HG03378 (cell line): Measurements from ENCODE around the gene CYP2F1.
"Not testable (repeated sequence)": the region's sequence is repeated elsewhere in the genome, so short reads cannot be mapped to it uniquely, and the experiment has no call there.

Experiments
- ATAC-seq: cut with Tn5 transposase; IDR thresholded peaks from one replicate; pipeline ENCODE4 v1.9.1; 2021; ENCODE audit warnings: mild to moderate bottlenecking, moderate library complexity; ENCODE audit not compliant: unreplicated experiment

Gene CYP2F1

DNA sequence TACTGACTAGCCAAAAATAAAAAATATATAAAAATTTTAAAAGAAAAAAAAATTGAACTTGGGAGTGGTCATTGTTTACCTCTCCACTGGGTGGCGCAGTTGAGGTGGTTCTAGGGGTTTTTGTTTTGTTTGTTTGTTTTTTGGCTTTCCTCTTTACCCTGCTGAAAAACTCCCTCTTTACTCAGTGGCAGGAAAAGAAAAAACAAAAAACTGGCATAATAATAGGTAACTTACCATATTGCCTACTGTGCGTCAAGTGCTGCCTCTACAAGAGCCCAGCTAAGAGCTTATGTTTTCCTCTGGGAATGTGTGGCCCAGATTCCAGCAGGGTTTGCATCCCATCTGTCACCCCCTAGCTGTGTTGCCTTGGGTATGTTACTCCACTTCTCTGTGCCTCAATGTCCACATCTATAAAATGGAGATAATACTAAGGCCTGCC lies 12.6 kb downstream of the CYP2F1 start:
- ATAC-seq, result not testable (repeated sequence)

DNA sequence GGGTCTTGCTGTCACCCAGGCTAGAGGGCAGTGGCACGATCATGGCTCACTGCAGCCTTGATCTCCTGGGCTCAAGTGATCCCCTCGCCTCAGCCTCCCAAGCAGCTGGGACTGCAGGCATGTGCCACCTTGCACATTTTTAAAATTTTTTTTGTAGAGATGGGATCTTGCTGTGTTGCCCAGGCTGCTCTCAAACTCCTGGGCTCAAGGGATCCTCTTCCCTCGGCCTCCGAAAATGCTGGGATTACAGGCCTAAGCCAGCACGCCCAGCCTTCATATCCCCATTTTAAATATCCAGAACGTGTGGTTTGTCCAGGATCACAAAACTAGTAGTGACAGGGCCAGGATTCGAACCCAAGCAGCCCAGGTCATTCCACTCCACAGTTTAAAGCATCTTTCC lies 13.1 kb downstream of the CYP2F1 start:
- ATAC-seq, result not testable (repeated sequence)

DNA sequence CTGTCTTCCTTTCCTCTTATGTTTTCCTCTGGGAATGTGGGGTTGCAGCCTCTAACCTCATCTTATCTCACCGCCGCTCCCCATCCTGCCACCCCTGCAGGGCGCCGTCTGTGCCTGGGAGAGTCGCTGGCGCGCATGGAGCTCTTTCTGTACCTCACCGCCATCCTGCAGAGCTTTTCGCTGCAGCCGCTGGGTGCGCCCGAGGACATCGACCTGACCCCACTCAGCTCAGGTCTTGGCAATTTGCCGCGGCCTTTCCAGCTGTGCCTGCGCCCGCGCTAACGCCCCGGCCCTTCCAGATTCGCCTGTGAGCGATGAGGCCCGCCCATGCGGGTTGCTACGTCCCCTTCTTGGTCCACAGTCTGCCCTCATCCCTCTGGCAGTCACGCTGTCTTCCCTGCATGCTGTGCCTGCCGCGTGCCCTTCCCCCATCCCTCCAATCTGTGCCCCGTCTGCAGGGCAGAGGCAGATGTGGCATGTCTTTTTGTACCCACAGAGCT lies 13.6 kb downstream of the CYP2F1 start:
- not testable (repeated sequence) for ATAC-seq

DNA sequence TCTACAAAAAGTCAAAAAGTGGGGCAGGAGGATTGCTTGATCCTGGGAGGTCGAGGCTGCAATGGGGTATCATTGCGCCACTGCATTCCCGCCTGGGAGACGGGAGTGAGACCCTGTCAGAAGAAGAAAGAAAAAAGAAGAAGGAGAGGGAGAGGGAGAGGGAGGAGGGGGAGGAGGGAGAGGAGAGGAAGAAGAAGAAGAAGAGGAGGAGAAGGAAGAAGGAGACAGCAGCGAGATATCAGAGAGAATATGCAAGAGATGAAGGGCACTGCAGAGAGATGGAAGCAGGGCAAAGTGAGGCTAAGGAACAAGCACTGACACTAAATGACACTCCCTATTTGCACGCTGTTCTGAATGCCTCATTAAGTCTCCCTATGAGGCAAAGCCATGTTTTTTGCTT lies 14.5 kb downstream of the CYP2F1 start:
- ATAC-seq, result no peak

DNA sequence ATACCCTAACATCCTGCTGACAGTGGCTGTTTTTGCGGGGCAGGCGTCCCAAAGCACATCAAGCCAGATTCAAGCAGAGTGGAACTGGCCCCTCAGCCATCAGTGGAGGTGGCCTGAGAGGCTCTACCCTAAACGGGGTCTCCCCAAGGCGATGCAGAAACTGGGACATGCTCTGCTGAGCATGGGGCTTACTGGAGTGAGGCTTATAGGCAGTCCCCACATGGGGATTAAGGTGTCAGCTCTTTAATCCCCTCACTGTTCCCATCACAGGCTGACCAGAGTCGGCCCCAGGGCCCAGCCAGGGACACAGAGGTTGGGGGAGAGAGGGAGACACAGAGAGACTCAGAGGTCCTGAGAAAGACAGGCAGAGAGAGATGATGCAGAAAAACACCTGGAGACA lies 17.0 kb downstream of the CYP2F1 start:
- no peak for ATAC-seq

DNA sequence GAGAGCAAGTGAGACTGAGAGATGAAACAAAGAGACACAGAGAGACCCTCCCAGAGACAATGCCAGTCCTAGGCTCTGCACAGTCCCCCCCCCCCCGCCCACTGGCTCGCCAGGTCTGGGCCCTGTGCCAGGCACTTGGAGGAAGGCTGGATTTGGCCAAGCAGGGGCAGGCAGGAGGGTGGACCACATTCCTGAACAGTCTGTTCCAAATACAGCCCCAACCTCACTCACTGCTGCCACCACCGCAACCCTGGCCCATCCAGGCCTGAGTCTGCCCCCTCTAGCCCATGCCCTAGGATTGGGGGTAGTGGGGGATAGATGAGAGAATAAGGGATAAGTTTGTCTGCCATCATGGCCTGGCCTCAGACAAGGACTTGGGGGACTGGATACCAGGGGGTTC lies 19.0 kb downstream of the CYP2F1 start:
- ATAC-seq, result no peak

DNA sequence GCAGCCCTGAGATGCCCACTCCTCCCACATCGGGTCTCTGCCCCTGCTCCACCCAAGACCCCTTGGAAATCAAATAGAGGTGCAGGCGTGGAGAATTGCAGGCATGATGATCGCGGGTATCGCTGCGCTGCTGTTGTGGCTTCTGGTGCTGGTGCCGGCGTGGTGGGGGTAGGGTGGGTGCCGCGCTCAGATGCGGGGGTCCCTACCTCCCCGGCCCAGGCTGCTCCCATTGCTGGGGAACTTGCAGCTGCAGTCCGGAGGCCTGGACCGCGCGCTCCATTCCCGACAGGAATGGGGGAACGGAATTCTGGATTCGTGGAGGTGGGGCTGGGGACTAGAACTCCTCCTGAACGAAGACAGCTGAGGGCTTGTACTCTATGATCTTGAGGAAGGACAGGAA lies 20.4 kb downstream of the CYP2F1 start:
- no peak for ATAC-seq

DNA sequence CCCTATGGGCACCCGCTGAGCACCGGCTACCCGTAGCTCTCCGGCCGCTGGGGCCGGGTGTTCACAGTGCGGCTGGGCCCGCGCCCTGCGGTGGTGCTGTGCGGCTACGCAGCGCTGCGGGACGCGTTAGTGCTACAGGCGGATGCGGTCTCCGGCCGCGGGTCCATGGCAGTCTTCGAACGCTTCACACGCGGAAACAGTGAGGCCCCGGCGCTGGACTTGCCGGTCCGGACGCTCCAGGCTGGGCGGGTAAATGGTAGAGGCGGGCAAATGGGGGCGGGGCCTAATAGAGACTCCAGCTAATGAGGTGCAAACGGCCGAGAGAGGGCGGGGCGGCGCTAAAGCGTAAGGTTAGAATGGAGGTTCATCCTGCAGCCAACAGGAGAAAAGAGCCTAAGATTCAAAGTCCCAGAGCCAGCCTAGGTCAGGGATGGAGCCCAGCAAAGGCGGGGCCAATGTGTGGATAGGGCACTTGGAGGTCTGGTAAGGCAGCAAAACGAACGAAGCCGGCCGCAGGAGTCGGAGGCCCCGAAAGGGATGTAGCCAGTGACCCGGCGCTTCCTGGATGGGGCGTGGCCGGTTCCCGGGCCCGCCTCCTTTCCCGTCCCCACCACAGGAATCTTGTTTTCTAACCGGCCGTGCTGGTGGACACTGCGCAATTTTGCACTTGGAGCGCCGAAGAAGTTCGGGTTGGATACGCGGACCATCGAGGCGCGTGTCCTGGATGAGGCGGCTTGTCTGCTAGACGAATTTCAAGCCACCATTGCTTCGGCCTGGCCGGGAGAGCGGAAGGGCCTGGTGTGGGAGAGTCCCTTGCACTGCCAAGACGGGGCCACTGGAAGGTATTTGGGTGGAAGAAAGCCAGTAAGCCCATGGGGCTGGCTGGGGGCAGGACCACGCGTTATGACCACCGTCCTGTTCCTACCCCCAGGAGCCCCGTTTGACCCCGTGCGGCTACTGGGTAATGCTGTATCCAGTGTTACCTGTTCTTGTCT lies 21.5 kb downstream of the CYP2F1 start:
- ATAC-seq, result not testable (repeated sequence)

DNA sequence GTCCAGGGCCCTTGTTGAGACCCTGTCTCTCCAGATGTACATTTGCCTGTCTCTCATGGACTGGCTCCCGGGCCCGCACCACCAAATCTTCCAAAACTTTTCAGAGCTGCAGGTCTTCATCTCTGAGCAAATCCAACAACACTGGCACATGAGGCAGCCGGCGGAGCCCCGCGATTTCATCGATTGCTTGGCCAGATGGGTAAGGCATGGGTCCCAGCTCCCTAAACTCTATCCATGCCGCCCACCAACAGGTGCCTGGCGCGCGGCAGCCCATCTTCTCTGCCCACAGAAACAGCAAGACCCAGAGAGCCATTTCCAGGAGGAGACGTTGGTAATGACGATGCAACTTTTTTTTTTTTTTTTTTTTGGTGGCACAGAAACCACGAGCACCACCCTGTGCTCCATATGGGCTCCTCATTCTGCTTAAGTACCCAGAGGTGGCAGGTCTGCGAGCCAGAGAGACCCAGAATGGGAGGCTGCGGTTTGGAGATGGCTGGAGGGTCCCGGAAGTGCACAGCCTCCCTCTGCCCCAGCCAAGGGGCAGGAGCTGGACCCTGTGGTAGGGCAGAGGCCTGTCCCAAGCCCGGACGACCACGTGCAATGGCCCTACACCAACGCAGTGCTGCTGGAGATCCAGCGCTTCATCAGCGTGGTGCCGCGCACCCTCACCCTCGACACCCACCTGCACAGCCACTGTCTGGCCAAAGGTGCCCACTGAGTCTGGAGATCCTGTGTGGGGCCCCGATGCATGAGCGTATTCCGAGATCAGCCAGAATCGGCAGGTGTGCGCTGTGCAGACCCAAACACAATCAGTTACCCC lies 22.6 kb downstream of the CYP2F1 start:
- ATAC-seq, result no peak

DNA sequence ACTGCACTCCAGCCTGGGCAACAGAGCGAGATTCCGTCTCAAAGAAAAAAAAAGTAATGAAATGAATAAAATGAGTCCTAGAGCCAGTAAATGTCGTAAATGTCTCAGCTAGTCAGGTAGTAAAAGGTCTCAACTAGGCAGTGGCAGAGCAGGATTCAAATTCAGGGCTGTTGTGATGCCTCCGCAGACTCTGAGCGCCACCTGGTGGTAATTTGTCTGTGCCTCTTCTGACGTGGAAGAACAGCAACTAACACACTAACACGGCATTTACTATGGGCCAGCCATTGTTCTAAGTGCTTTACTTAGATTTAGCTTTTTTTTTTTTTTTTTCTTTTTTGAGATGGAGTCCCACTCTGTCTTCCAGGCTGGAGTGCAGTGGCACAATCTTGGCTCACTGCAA lies 30.2 kb downstream of the CYP2F1 start:
- ATAC-seq, result no peak

DNA sequence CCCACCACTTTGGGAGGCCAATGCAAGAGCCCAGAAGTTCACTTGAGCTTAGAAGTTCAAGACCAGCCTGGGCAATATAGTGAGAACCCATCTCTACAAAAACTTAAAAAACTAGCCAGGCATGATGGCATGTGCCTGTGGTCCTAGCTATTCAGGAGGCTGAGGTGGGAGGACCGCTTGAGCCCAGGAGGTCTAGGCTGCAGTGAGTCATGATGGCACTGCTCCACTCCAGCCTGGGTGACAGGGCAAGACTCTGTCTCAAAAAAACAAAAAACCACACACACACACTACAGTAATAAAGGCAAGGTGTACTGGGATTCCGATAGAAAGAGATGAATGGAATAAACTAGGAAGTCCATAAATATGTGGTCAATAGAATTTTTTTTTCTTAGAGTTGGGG lies 35.6 kb downstream of the CYP2F1 start:
- ATAC-seq, result no peak

DNA sequence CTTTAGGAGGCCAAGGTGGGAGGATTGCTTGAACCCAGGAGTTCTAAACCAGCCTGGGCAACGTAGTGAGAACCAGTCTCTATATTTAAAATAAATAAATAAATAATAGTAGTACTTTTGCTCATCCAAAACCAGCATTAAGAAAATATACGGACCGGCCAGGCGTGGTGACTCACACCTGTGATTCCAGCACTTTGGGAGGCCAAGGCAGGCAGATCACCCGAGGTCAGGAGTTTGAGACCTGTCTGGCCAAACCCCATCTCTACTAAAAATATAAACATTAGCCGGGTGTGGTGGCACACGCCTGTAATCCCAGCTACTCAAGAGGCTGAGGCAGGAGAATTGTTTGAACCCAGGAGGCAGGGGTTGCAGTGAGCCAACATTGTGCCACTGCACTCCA lies 36.8 kb downstream of the CYP2F1 start:
- not testable (repeated sequence) for ATAC-seq

DNA sequence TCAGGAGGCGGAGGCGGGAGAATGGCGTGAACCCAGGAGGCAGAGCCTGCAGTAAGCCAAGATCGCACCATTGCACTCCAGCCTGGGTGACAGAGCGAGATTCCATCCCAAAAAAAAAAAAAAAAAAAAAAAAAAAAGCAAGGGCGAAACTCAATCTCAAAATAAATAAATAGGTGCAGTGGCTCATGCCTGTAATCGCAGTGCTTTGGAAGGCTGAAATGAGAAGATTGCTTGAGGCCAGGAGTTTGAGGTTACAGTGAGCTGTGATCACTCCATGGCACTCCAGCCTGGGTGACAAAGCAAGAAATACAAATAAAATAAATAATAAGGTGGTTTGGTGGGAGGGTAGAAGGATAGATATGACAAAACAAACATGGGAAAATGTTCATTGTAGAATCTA lies 39.8 kb downstream of the CYP2F1 start:
- no peak for ATAC-seq

DNA sequence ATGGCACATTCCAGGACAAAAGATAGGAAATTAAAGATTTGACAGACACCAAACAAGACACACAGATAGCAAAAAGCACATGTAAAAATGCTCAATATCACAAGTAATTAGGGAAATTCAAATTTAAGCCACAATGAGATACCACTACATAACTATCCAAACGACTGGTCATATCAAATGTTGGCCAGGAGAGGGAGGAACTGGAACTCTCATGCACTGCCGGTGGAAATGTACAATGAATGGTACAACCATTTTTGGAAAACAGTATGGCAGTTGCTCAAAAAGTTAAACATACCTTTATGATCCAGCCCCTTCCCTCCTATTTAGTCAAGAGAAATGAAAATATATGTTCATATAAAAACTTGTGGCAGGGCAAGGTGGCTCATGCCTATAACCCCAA lies 42.0 kb downstream of the CYP2F1 start:
- no peak for ATAC-seq

DNA sequence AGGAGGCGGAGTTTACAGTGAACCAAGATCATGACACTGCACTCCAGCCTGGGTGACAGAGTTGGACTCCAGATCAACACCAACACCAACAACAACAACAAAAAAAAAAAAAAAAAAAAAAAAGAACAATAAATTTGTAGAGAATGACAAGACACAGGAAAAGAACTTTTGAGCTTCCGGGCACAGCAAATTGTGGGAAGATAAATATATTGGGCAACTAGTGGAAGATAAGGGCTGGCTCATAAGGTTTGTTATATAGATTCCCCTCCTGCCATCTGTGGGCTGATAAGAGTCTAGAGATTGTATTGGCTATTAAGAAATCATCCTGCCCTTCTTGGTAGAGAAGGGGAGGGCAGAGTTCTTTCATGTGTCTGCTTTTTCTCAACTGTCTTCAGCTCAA lies 45.6 kb downstream of the CYP2F1 start:
- no peak for ATAC-seq

DNA sequence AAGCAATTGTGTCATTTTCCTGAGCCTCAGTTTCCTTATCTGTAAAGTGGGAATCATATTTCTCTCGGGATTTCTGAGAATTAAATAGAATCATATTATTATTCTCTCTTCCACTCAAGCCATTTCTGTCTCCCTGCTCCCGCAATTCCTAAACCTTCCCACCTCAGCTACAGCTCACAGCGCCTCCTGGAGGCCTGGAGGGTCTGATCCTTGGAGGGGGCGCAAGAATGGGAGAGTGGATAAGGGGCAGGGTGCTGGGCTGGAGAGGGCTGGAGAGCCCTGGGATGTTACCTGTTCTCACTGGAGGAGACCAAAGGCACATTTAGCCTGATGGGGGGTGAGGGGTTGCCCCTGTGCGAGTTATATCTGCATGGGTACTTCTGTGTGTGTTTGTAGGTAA lies 47.7 kb downstream of the CYP2F1 start:
- ATAC-seq, result no peak

DNA sequence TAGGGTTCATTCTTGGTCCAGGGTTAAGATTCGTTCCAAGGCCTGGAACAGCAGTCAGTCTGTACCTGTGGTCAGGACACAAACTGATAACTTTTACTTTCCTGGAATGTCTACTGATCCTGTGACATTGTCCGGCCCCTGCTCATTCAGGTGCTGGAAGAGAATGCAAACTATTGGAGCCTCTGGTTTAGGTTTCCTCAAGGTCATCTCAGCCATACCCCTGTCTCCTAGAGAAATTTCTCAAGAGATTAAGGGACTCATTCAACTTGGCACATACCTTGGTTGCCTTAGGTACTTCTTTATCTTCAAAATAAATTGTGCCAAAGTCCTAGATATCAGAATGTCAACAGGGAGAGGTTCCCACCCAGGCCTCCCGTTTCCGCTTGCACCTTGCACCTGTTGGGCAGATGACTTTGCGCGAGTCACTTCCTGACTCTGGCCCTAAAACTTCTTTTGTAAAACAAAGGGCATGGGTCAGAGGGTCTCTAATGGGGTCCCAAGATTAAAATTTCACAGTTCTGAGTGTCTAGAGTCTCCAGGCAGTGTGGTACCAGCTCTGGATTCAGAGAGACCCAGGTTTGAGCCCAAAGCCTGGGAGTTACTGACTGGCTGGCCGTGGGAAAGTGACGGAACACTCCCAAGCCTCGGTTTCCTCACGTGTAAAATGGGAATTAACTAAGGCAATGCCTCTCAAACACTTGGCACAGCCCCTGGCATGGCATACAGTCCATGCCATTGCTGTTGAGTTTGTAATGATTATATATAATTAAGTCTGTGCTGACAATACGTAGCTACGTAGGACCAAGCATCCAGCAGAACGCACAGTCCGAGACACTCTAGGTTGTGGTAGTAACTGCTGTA lies 52.9 kb downstream of the CYP2F1 start:
- no peak for ATAC-seq

DNA sequence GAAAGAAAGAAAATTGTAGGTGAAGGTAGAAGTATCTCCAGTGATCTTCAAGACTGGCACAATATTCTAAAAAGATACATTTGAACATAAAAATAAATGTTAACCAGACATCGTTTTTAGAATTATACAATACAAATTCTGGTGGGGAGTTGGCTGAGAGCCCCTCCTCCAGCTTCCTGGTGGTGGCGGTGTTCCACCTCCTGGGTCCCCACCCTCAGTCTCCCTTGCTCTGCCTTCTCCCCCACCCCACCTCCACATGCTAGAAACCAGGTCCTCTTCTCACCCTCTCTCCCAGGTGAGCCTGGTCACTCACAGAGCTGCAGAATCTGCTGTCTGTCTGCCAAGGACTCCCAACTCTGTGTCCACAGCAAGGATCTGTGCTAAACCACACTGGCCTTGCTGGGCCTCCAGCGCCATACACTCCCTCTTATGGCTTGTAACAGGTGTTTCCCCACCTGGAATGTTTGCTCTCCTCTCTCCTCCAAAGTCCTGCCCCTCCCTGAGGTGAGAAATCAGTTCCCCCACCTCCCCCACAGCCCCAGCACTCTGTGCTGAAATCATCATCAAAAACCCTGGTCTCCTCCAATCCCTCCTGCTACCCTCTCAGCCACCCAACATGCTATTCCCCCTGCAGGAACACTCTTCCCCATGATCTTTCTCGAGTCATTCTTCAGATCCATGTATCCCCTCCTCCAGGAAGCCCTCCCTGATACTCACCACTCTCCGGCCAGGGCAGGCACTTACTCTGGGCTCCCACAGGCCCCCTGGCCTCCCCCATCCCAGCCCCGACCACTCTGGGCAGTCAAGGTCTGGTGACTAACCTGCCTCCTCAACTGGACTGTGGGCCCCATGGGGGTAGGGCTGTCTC lies 58.3 kb downstream of the CYP2F1 start:
- no peak for ATAC-seq

DNA sequence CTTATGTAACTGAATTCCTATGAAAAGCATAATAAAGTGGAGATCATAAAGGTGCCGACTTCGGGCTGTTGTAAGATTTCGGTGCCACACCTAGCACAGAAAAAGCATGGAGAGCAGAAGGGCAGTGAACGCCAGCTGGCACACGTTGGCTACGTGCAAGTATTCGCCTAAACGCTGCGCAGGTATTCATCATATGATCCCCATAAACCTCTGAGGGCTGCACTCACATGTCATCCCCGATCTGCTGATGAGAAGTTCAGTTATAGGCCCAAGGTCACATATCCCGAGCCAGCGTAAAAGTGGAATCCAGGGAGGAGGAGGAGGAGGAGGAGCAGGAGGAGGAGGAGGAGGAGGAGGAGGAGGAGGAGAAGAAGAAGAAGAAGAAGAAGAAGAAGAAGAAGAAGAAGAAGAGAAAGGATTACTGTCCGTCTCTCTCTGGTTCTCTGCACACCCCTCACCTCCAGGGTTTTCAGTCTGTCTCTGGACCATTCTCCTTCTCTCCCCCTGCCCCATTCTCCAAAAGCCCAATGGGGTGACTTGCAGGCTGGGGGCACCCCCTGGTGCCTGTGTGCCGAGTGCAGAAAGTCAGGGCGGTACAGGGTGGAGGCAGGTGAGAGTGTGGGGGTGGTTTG lies 60.2 kb downstream of the CYP2F1 start:
- no peak for ATAC-seq
